Skin of body (tissue), 2 donors: ENCODE measurements around the gene MRPL21. TPM values are rescaled to one million over a fixed set of nuclear protein-coding genes. Genes with fewer than 3 reads are reported as not detected.

Experiments
- DNase-seq: peaks from one replicate; lab custom pipeline; 2025; lab: John Stamatoyannopoulos, UW
- total RNA-seq: library from RNA; depleted of rRNA; stranded (reverse); fragments of >200 nt; gene quantifications from one replicate; pipeline ENCODE4 v1.2.3, GENCODE V29; 2014

The MRPL21 gene
- total RNA-seq, 1 donor from 2014 or later: 42.9 TPM

DNA sequence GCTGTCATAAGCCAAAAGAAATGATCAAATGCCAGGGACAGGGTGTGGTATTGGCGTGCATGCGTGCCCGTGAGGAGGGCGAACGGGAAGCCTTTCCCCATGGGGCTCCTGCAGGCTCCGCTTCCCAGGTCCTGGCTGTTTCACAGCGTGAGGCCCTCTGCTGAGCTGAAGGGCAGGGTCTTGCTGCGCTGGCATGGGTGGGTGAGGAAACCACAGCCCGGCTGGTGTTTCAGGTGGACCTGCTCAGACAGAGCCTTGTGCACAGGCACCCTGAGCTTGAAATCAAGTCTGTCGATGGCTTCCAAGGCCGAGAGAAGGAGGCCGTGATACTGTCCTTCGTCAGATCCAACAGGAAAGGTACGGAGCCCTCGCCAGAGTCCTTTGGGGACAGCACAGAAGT, 31.4 kb upstream of the MRPL21 start:
- no peak for DNase-seq

GRCh38 chr11:68934666-68935065, 31.0 kb upstream of the MRPL21 start:
- DNase-seq: no peak

GRCh38 chr11:68934321-68934645, 30.7 kb upstream of the MRPL21 start:
- DNase-seq: no peak

- DNase-seq: no peak
These were observed 30.1 kb upstream of the MRPL21 start for GRCh38 chr11:68933605-68934320.

- no peak for DNase-seq
These were observed 29.4 kb upstream of the MRPL21 start for GRCh38 chr11:68932933-68933577.

GRCh38 chr11:68932358-68932757, 28.7 kb upstream of the MRPL21 start:
- no peak for DNase-seq

DNA sequence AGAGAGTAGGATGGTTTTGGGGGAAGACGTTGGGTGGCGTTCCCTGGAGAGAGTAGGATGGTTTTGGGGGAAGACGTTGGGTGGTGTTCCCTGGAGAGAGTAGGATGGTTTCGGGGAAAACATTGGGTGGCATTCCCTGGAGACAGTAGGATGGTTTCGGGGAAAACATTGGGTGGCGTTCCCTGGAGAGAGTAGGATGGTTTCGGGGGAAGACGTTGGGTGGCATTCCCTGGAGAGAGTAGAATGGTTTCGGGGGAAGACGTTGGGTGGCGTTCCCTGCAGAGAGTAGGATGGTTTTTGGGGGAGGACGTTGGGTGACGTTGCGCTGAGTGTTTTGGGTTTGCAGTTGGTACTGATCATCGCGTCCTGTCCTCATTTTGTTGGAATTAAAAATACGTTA, 28.3 kb upstream of the MRPL21 start:
- no peak for DNase-seq

DNA sequence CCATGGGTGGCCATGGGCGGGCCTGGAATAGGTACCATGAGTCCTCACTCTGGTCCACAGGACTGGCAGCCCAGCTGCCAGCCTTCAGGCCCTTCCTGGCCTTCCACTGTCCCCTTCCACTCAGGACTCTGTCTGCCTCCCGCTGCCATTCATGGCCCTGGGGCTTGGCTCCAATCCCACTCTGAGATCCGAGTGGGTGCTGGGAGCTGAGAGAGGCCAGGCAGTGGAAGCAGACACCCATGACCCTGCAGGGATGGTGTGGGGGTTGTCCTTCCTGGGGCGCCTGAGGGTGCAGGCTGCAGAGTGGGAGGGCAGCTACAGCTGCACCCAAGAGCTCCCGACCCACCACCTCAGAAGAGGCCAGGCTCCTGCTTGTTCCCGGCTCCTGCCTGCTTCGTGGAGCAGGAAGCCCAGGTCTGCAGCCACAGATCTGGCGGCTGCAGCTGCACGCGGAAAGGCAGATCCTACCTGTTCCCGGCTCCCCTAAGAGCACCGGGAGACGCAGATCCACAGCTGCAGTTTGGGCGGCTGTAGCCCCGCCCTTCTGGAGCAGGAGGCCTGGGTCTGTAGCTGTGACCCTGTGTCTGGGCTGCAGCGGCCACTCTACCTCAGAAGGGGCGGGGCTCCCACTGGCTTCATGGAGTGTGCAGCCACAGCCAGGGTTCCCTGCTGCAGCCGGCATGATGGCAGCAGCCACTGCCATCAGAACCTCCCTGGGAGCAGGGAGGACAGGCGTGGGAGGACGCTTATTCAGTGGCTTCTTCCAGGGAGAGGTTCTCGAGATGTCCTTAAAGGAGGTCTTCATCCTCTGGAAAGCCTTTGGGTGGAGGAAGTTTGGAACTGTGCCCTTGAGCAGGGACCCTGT, 27.6 kb upstream of the MRPL21 start:
- no peak for DNase-seq

DNA sequence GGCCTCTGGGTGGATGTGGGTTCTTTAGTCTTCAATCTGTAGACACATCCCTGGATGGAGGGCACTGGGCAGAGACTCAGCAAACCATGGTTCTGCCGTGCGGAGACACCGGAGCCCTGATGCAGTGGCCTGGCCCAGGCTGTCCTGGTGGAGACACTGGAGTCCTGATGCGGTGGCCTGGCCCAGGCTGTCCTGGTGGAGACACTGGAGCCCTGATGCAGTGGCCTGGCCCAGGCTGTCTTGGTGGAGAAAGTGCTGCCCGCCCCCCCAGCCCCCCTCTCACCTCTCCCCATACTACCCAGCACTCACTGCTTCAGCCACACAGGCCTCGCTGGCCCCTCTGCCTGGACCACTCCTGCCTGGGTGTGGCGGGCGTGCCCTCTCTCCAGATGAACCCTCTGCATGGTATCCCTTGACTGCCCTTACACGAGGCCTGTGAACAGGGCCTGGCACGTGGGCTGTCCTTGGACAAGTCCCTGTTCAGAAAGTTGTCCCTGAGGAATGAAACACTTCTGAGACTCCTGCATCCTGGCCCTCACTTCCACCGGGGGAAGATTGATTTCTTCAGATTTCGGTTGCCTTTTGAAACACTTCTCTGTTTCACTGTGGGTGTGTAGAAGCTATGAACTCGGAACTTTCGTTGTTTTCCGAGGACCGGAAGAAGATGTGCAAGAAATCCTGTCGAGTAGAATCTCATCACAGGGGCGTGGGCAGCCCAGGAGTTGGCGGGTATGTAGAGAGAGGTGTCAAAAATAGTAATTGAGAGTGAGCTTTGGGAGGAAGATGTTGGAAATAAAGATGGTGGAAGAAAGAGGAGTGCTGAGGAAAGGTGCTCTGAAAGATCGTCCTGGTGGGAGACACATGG, 26.3 kb upstream of the MRPL21 start:
- no peak for DNase-seq

GRCh38 chr11:68929135-68929534, 25.5 kb upstream of the MRPL21 start:
- no peak for DNase-seq

DNA sequence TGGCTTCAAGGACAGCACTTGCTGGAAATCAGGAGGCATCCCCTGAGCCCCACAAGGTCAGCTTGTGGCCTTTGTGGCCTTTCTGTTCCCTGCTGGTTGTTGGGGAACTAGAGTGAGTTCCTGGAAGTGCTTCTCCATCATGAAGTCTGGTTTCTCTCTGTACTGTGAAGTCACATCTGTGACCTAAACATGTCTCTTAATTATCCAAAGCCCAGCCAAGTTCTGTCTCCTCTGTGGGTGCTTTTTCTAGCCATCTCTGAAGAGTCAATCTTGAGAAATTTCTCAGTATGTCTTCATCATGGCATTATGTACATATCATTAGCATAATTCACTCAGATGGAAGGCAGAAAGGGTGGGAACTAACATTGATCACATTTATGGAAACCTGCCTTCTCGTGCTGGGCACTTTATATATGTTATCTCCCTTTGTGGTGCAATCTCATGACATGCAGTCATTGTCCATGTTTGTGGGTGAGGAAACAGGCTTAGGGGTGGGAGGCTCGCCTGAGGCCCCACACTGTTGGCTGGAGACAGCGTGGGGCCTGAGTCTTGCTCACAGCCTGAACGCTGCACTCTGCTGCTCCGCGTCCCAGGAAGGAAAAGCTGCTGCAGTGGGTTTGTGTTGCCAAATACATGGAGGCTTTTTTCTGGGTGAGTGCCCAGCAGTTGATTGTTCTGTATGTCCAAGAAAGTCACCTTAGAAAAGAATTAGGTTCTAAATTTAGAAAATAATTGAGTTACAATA, 24.7 kb upstream of the MRPL21 start:
- DNase-seq: no peak

DNA sequence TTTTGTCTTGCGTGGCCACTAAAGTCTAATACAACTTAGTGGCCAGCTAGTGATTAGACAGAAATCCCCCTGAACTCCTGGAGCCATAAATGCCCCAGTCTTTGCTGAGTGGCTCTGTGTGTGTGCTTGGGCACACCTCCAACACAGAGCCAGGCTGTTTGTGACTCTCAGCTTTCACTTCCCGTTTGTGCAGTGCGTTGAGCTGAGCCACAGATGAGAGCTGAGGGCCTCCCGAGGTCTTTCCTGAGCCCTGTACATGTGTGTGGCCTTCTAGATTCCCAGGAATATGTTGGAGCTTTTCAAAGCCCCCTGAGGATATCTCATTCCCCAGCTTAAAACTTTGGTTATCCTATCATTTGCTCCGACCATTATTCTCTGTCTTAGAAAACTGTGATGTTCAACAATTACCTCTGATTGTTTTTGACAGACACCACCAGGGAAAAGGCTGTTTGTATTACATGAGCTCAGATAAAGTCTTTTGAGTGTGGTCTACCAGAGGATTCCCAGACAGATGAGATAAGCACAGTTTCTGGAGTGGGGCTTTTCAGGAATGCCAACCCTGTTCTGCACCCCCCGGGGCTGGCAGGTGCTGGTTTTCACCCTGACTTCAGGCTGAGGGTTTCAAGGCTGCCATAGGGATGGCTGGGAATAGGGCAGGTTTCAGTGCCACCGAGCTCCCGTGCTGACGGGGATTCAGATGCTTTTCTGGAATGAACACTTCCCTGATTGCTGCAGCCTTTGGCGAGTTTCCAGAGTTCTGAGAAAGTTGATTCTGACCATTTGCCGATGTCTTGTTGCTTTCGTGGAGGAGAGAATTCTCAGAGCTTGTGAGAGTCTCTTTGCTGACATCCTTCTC, 23.9 kb upstream of the MRPL21 start:
- no peak for DNase-seq

- DNase-seq: no peak
These were observed 22.0 kb upstream of the MRPL21 start for GRCh38 chr11:68925611-68926010.

GRCh38 chr11:68924073-68924925, 20.7 kb upstream of the MRPL21 start:
- no peak for DNase-seq

GRCh38 chr11:68923614-68924013, 20.0 kb upstream of the MRPL21 start:
- DNase-seq: no peak

DNA sequence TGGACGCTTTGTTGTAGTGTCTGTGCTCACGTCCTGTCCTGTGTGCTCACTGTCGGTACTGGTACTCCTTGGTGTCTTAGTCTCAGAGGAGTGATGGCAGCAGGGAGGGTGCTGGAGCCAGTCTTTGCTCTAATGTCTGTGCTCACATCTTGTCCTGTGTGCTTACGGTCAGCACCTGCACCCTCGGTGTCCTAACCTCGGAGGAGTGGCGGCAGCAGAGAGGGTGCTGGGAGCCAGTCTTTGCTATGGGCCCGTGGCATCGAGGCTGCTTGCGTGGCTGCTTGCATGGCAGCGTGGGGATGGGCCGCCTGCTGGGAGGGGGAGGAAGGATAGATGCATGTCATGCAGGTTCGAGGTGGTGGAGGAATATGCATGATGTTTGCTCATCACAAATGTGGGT, 12.8 kb upstream of the MRPL21 start:
- DNase-seq: no peak

DNA sequence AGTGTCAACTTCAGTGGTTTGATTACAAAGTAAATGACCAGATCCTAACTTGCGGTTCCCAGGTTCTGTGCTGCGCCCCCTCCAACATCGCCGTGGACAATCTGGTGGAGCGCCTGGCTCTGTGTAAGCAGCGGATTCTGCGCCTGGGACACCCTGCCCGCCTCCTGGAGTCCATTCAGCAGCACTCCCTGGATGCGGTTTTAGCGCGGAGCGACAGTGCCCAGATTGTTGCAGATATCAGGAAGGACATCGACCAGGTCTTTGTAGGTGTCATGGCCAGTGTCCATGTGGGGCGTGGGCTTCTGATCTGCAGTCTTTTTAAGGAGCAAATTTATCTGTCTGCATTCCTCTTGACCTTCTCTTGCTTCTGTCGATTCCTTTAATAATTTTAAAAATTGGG, 11.1 kb upstream of the MRPL21 start:
- DNase-seq: no peak

- no peak for DNase-seq
These were observed 9.6 kb upstream of the MRPL21 start for GRCh38 chr11:68913188-68913587.

- DNase-seq: no peak
These were observed 8.6 kb upstream of the MRPL21 start for GRCh38 chr11:68912254-68912653.
